NCI-H446 (cell line): ENCODE results near the gene RASD1.
A peak's percentile ranks its signal among the peaks of the same experiment; 100 is the strongest.

ENCODE experiments used
- DNase-seq, 2 experiments: peaks; one replicate each; lab custom pipeline; 2025; lab: John Stamatoyannopoulos, UW

RASD1 gene

GRCh38 chr17:17510456-17511292 is 14.5 kb upstream of the RASD1 start:
- no peak for DNase-seq

- no peak for DNase-seq
Measured at GRCh38 chr17:17509601-17510425, 13.6 kb upstream of the RASD1 start.

GRCh38 chr17:17508646-17509591 is 12.7 kb upstream of the RASD1 start:
- no peak for DNase-seq

GRCh38 chr17:17508019-17508535 is 11.9 kb upstream of the RASD1 start:
- DNase-seq: no peak

- DNase-seq: no peak
Measured at GRCh38 chr17:17507465-17508011, 11.3 kb upstream of the RASD1 start.

GRCh38 chr17:17506893-17507464 is 10.8 kb upstream of the RASD1 start:
- DNase-seq: no peak

- DNase-seq: no peak
Measured at GRCh38 chr17:17506181-17506741, 10.1 kb upstream of the RASD1 start.

- no peak for DNase-seq
Measured at GRCh38 chr17:17505610-17506171, 9.5 kb upstream of the RASD1 start.

- no peak for DNase-seq
Measured at GRCh38 chr17:17505151-17505550, 9.0 kb upstream of the RASD1 start.

GRCh38 chr17:17504341-17505140 is 8.3 kb upstream of the RASD1 start:
- DNase-seq: no peak

- peak in 1 of 2 experiments; percentile 22 for DNase-seq
Measured at GRCh38 chr17:17503566-17504130, 7.5 kb upstream of the RASD1 start.

- DNase-seq: no peak
Measured at GRCh38 chr17:17502741-17503565, 6.8 kb upstream of the RASD1 start.

- no peak for DNase-seq
Measured at GRCh38 chr17:17500999-17501605, 4.9 kb upstream of the RASD1 start.

GRCh38 chr17:17499402-17500145 is 3.4 kb upstream of the RASD1 start:
- no peak for DNase-seq

GRCh38 chr17:17498606-17499301 is 2.6 kb upstream of the RASD1 start:
- no peak for DNase-seq

- DNase-seq: no peak
Measured at GRCh38 chr17:17497845-17498520, 1.8 kb upstream of the RASD1 start.
